Measurements from ENCODE around the gene LMF1. TPM values are rescaled to one million over a fixed set of nuclear protein-coding genes. Genes with fewer than 3 reads are reported as not detected.
"Not testable (repeated sequence)": the region's sequence is repeated elsewhere in the genome, so short reads cannot be mapped to it uniquely, and the experiment has no call there.

Gene LMF1
- total RNA-seq, 1 donor from 2014 or later: 14.3 TPM

- intact Hi-C loops (cut with micrococcal nuclease): loop anchor here (10.0 kb wide), 1 partner anchor 158 kb away; the partner anchor contains the start of gene GNG13
- peaks cover 9% of the 10 kb centered on the region for H3K9me3 Mint-ChIP-seq
- no peak for DNase-seq (ENCODE audit: low spot score)
- peaks cover 31% of the 10 kb centered on the region for H3K36me3 Mint-ChIP-seq (ENCODE audit: low read depth)
- no peak overlapping the region for H3K27ac Mint-ChIP-seq
- H3K27me3 Mint-ChIP-seq (ENCODE audit: low read depth): no peaks in the 10 kb centered on the region
- H3K4me1 Mint-ChIP-seq (ENCODE audit: low read depth): peaks cover 16% of the 10 kb centered on the region
- H3K4me3 Mint-ChIP-seq (ENCODE audit: low read depth): no peak overlapping the region
Measured at GRCh38 chr16:962366-962765, 8.4 kb downstream of the LMF1 start.

- Mint-ChIP-seq H3K27ac (no peak overlapping the region), H3K9me3 (no peaks in the 10 kb centered on the region), H3K36me3 (ENCODE audit: low read depth) (peaks cover 8% of the 10 kb centered on the region), H3K4me1 (ENCODE audit: low read depth) (peaks cover 10% of the 10 kb centered on the region), H3K4me3 (ENCODE audit: low read depth) (no peak overlapping the region), H3K27me3 (ENCODE audit: low read depth) (no peaks in the 10 kb centered on the region)
- intact Hi-C loops (cut with micrococcal nuclease): loop anchor here (10.0 kb wide), 1 partner anchor 155 kb away; the partner anchor contains the start of gene GNG13
- DNase-seq (ENCODE audit: low spot score): no peak
Measured at GRCh38 chr16:959232-960040, 11.3 kb downstream of the LMF1 start.

DNA sequence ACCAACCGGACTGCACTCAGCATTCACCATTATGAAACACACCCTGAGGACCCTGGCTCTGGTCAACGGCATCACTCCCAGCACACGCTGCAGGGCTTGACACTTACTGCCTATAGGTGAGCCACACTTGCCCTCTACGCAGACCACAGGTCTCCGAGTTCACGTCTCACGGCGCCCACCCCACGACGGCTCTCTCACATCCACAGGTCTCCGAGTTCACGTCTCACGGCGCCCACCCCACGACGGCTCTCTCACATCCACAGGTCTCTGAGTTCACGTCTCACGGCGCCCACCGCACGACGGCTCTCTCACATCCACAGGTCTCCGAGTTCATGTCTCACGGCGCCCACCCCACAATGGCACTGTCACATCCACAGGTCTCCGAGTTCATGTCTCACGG lies 15.0 kb downstream of the LMF1 start:
- H3K4me1 Mint-ChIP-seq (ENCODE audit: low read depth); H3K27ac Mint-ChIP-seq; H3K9me3 Mint-ChIP-seq; intact Hi-C loops (cut with micrococcal nuclease); H3K27me3 Mint-ChIP-seq (ENCODE audit: low read depth); H3K4me3 Mint-ChIP-seq (ENCODE audit: low read depth); DNase-seq (ENCODE audit: low spot score): not testable (repeated sequence)
- H3K36me3 Mint-ChIP-seq (ENCODE audit: low read depth): peaks cover 17% of the 10 kb centered on the region

- DNase-seq (ENCODE audit: low spot score); H3K4me3 Mint-ChIP-seq (ENCODE audit: low read depth); H3K27me3 Mint-ChIP-seq (ENCODE audit: low read depth); H3K27ac Mint-ChIP-seq; H3K4me1 Mint-ChIP-seq (ENCODE audit: low read depth); intact Hi-C loops (cut with micrococcal nuclease); H3K9me3 Mint-ChIP-seq: not testable (repeated sequence)
- H3K36me3 Mint-ChIP-seq (ENCODE audit: low read depth): peaks cover 17% of the 10 kb centered on the region
Measured at GRCh38 chr16:953818-954217, 17.0 kb downstream of the LMF1 start.

DNA sequence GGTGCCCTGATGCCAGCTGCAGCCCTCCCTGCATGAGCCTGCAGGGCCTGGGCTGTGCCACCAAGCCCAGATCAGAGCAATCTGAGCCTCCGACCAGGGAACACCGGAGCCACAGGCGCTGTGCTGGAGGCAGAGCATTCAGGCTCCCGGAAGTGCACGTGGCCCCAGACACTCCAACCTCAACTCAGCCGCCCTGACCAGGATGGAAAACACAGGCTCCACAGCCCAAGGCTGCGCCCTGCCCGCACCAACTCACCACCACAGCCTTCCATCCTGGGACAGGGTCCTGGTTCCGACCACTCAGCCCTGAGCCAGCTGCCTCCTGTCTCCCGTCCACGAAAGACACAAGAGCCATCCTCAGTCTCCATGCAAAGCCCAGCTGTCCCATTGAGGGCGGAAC lies 18.5 kb downstream of the LMF1 start:
- H3K4me3 Mint-ChIP-seq (ENCODE audit: low read depth): no peak overlapping the region
- H3K4me1 Mint-ChIP-seq (ENCODE audit: low read depth): no peaks in the 10 kb centered on the region
- intact Hi-C loops (cut with micrococcal nuclease): no loop called here
- no peak overlapping the region for H3K27ac Mint-ChIP-seq
- no peaks in the 10 kb centered on the region for H3K27me3 Mint-ChIP-seq (ENCODE audit: low read depth)
- no peaks in the 10 kb centered on the region for H3K9me3 Mint-ChIP-seq
- no peak for DNase-seq (ENCODE audit: low spot score)
- H3K36me3 Mint-ChIP-seq (ENCODE audit: low read depth): peaks cover 17% of the 10 kb centered on the region

- DNase-seq (ENCODE audit: low spot score): no peak
- Mint-ChIP-seq H3K36me3 (ENCODE audit: low read depth) (peaks cover 17% of the 10 kb centered on the region), H3K4me3 (ENCODE audit: low read depth) (no peak overlapping the region), H3K4me1 (ENCODE audit: low read depth) (no peaks in the 10 kb centered on the region), H3K27me3 (ENCODE audit: low read depth) (no peaks in the 10 kb centered on the region), H3K27ac (no peak overlapping the region), H3K9me3 (no peaks in the 10 kb centered on the region)
- intact Hi-C loops (cut with micrococcal nuclease): no loop called here
Measured at GRCh38 chr16:951660-952301, 19.0 kb downstream of the LMF1 start.

DNA sequence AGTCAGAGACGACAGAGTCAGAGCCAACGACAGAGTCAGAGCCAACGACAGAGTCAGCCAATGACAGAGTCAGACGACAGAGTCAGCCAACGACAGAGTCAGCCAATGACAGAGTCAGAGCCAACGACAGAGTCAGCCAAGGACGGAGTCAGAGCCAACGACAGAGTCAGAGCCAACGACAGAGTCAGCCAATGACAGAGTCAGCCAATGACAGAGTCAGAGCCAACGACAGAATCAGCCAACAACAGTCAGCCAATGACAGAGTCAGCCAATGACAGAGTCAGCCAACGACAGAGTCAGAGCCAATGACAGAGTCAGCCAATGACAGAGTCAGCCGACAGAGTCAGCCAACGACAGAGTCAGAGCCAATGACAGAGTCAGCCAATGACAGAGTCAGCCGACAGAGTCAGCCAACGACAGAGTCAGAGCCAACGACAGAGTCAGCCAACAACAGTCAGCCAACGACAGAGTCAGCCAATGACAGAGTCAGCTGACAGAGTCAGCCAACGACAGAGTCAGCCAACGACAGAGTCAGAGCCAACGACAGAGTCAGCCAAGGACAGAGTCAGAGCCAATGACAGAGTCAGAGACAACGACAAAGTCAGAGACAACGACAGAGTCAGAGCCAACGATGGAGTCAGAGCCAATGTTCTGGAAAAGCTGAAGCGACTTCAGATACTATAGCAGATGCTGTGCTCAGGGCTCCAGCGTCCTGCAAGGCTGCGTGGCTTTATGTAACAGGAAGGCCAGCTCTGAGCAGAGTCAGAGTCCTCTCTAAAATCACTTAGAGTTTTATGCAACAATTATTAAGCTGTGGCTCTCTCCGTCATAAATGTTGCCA lies 19.8 kb downstream of the LMF1 start:
- not testable (repeated sequence) for H3K27ac Mint-ChIP-seq; H3K4me1 Mint-ChIP-seq (ENCODE audit: low read depth)

GRCh38 chr16:948767-949166 lies 22.0 kb downstream of the LMF1 start:
- H3K9me3 Mint-ChIP-seq; H3K4me1 Mint-ChIP-seq (ENCODE audit: low read depth); H3K4me3 Mint-ChIP-seq (ENCODE audit: low read depth); H3K27me3 Mint-ChIP-seq (ENCODE audit: low read depth); DNase-seq (ENCODE audit: low spot score); intact Hi-C loops (cut with micrococcal nuclease); H3K27ac Mint-ChIP-seq: not testable (repeated sequence)
- peaks cover 29% of the 10 kb centered on the region for H3K36me3 Mint-ChIP-seq (ENCODE audit: low read depth)

More for the DNA sequence above, 19.8 kb downstream of the LMF1 start:
- H3K27me3 Mint-ChIP-seq (ENCODE audit: low read depth); intact Hi-C loops (cut with micrococcal nuclease); H3K4me3 Mint-ChIP-seq (ENCODE audit: low read depth); H3K9me3 Mint-ChIP-seq; DNase-seq (ENCODE audit: low spot score): not testable (repeated sequence)
- H3K36me3 Mint-ChIP-seq (ENCODE audit: low read depth): peaks cover 18% of the 10 kb centered on the region

DNA sequence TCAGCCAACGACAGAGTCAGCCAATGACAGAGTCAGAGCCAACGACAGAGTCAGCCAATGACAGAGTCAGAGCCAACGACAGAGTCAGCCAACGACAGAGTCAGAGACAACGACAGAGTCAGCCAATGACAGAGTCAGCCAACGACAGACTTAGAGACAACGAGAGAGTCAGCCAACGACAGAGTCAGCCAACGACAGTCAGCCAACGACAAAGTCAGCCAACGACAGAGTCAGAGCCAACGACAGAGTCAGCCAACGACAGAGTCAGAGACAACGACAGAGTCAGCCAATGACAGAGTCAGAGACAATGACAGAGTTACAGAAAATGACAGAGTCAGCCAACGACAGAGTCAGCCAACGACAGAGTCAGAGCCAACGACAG lies 22.9 kb downstream of the LMF1 start:
- not testable (repeated sequence) for H3K9me3 Mint-ChIP-seq; H3K27ac Mint-ChIP-seq; H3K4me3 Mint-ChIP-seq (ENCODE audit: low read depth)

GRCh38 chr16:947255-947921 lies 23.4 kb downstream of the LMF1 start:
- Mint-ChIP-seq H3K4me1 (ENCODE audit: low read depth) (no peaks in the 10 kb centered on the region), H3K27ac (no peak overlapping the region), H3K9me3 (peaks cover 15% of the 10 kb centered on the region), H3K4me3 (ENCODE audit: low read depth) (no peak overlapping the region), H3K27me3 (ENCODE audit: low read depth) (no peaks in the 10 kb centered on the region), H3K36me3 (ENCODE audit: low read depth) (peaks cover 35% of the 10 kb centered on the region)
- no peak for DNase-seq (ENCODE audit: low spot score)
- intact Hi-C loops (cut with micrococcal nuclease): no loop called here

More for the DNA sequence above, 22.9 kb downstream of the LMF1 start:
- intact Hi-C loops (cut with micrococcal nuclease); H3K27me3 Mint-ChIP-seq (ENCODE audit: low read depth); DNase-seq (ENCODE audit: low spot score); H3K4me1 Mint-ChIP-seq (ENCODE audit: low read depth): not testable (repeated sequence)
- H3K36me3 Mint-ChIP-seq (ENCODE audit: low read depth): peaks cover 32% of the 10 kb centered on the region

- DNase-seq (ENCODE audit: low spot score): no peak
- Mint-ChIP-seq H3K36me3 (ENCODE audit: low read depth) (peaks cover 37% of the 10 kb centered on the region), H3K27ac (no peak overlapping the region), H3K4me1 (ENCODE audit: low read depth) (no peaks in the 10 kb centered on the region), H3K4me3 (ENCODE audit: low read depth) (no peak overlapping the region), H3K9me3 (peaks cover 24% of the 10 kb centered on the region), H3K27me3 (ENCODE audit: low read depth) (no peaks in the 10 kb centered on the region)
- intact Hi-C loops (cut with micrococcal nuclease): no loop called here
Measured at GRCh38 chr16:946048-946395, 24.8 kb downstream of the LMF1 start.

GRCh38 chr16:945271-946047 lies 25.3 kb downstream of the LMF1 start:
- Mint-ChIP-seq H3K27ac (no peak overlapping the region), H3K4me3 (ENCODE audit: low read depth) (no peak overlapping the region), H3K36me3 (ENCODE audit: low read depth) (peaks cover 37% of the 10 kb centered on the region), H3K27me3 (ENCODE audit: low read depth) (no peaks in the 10 kb centered on the region), H3K4me1 (ENCODE audit: low read depth) (no peaks in the 10 kb centered on the region), H3K9me3 (peaks cover 24% of the 10 kb centered on the region)
- DNase-seq (ENCODE audit: low spot score): no peak
- intact Hi-C loops (cut with micrococcal nuclease): no loop called here
